ENCODE results near the gene ALX1.

DNA sequence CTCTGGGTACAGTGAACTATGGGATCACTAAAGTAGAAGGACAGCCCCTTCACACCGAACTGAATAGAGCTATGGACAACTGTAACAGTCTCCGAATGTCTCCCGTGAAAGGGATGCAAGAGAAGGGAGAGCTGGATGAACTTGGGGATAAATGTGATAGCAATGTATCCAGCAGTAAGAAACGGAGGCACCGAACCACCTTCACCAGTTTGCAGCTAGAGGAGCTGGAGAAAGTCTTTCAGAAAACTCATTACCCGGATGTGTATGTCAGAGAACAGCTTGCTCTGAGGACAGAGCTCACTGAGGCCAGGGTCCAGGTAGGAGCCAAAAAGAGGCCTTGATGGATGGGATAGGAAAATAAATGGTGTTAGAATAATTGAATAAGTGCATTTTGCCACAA lies 3.5 kb downstream of the ALX1 start:
- TF ChIP-seq, protein P1, sequence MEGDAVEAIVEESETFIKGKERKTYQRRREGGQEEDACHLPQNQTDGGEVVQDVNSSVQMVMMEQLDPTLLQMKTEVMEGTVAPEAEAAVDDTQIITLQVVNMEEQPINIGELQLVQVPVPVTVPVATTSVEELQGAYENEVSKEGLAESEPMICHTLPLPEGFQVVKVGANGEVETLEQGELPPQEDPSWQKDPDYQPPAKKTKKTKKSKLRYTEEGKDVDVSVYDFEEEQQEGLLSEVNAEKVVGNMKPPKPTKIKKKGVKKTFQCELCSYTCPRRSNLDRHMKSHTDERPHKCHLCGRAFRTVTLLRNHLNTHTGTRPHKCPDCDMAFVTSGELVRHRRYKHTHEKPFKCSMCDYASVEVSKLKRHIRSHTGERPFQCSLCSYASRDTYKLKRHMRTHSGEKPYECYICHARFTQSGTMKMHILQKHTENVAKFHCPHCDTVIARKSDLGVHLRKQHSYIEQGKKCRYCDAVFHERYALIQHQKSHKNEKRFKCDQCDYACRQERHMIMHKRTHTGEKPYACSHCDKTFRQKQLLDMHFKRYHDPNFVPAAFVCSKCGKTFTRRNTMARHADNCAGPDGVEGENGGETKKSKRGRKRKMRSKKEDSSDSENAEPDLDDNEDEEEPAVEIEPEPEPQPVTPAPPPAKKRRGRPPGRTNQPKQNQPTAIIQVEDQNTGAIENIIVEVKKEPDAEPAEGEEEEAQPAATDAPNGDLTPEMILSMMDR (IDR thresholded peaks at IDR 0.05; ENCODE audit: low read depth, low read length, poor library complexity, severe bottlenecking) = no peak
- TF ChIP-seq EZH2phosphoT487 (IDR thresholded peaks at IDR 0.05; ENCODE audit: borderline replicate concordance, low read length) = no peak
